Jurkat, Clone E6-1 (cell line): Measurements from ENCODE around the gene FADS3.

Experiments
- DNase-seq: peaks from one replicate; pipeline ENCODE4 v3.0.0-alpha.2; 2011; ENCODE audit warnings: low read depth, low spot score
- H3K4me3 ChIP-seq: 2 replicates; pipeline ENCODE4 v1.5.1; 2011; ENCODE audit warnings: mild to moderate bottlenecking, low read length, control low read depth, moderate library complexity

FADS3 gene

DNA sequence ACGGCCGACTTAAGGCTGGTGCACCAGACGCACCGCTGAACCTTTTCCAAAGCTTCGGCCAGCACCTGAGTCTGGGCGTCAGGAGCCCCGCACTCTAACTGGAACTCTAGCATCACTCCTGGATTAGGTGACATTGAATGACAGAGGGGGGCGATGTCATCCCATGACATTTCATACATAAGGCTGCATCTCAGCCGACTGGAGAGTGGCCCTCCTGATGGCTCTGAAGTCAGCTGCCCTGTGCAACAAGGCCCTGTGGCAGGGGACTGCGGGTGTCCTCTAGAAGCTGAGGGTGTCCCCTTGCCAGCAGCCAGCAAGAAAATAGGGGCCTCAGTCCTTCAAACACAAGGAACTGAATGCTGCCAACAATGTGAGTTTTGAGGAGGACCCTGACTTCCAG lies 10.1 kb upstream of the FADS3 start:
- DNase-seq, result no peak
- no peak overlapping the region for H3K4me3 ChIP-seq

DNA sequence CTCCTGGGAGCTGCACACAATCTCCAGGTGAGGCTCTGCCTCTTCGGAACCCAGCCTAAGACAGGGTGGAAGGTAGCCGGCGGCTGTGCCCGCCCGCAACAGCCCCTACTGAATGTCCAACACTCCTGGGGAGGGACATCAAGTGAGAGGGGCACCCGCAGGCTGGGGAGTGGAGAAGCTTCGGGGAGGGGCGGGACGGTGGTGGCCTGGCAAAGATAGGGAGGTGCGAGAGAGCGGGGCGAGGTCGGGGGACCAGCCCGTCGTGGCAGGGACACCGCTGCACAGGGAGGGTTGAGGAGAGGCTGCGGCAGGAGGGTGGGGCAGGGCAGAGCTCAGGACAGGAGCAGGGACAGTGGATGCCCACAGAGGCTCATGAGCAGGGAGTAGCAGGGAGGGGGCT lies 8.9 kb upstream of the FADS3 start:
- H3K4me3 ChIP-seq, result no peak overlapping the region
- no peak for DNase-seq

DNA sequence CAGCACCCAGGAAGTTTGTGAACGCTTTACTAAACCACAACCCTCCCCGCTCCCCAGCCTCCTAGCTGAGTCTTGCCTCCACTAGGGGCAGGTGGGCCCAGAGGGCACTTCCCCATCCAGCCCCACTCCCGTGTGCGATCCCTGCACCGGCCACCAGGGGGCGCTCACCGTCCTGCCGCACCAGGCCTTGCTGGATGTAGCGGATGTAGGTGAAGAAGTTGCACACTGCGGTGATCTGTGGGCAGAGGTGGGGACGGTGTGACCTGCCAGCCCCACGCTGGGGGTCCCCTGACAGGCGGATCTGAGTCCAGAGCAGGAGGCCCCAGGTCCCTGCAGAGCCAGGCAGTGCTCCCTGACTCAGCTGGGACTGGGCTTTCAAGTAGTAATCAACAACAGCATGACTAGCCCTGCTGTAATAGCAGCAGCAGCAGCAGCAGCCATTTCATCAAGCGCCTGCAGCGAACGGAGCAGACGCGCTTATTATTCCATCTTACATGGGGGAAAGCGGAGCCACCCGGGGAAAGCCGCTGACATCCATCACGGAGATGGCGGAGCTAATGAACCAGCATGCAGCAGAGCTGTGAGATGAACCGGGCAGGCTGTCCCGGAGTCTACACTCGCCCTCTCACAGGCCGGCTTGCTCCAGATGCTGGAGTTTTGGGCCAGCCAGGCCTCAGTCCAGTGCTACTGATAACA lies 7.9 kb upstream of the FADS3 start:
- peak; percentile 78 for DNase-seq
- no peak overlapping the region for H3K4me3 ChIP-seq

DNA sequence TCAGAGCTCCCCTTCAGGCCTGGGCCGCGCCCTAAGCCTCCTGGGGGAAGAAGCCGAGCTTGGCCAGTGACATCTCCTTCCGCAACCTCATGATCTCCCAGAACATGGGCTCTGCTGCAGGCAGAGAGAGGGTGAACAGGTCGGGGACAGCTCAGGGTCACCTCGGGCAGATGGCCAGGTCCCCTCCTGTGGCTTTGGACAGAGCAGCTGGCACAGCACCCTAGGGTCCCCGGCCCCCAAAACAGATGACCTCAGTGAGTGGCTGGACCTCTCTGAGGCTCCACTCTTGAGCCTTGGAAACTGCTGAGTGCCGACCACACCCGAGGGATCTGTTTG lies 6.9 kb upstream of the FADS3 start:
- no peak for DNase-seq
- no peak overlapping the region for H3K4me3 ChIP-seq

DNA sequence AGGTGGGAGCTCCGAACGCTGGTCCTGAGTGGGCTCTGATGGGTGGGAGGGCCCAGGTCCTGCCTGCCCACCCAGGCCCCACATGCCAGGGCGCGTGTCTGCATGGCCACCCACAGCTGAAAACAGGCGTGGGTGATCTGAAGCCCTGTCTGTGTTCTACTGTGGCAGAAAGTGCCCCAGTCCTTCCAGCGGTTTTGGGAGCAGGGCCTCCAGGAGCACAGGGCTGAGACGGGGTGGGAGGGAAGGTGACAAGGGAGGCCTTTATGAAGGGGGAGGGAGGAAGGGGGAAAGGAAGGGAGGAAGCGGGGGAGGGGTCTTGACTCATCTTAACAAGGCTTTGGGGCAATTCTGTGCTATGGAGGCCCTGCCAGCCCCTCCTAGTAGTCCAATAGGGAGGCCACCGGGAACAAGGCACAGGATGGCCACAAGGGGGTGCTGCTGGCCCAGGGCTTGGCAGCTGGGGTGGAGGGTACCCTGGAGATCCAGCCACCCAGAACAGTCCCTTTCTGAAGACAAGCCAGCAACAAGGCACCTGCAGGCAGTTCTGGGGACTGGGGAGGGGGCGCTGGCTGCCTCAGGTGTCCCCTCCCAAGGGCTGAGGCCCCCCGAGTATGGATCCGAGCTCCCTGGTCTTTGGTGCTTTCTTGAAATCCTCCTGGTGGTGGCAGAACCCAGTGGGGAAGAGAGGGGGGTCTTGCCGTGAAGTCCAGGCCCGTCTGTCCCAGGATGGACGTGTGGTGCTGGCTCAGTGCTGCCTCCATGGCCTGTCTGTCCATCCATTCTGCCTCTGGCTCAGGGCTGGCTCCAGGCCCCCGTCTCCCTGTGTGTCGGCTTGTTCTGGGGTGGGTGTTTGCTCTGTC lies 6.3 kb upstream of the FADS3 start:
- DNase-seq, result peak; percentile 49
- no peak overlapping the region for H3K4me3 ChIP-seq

DNA sequence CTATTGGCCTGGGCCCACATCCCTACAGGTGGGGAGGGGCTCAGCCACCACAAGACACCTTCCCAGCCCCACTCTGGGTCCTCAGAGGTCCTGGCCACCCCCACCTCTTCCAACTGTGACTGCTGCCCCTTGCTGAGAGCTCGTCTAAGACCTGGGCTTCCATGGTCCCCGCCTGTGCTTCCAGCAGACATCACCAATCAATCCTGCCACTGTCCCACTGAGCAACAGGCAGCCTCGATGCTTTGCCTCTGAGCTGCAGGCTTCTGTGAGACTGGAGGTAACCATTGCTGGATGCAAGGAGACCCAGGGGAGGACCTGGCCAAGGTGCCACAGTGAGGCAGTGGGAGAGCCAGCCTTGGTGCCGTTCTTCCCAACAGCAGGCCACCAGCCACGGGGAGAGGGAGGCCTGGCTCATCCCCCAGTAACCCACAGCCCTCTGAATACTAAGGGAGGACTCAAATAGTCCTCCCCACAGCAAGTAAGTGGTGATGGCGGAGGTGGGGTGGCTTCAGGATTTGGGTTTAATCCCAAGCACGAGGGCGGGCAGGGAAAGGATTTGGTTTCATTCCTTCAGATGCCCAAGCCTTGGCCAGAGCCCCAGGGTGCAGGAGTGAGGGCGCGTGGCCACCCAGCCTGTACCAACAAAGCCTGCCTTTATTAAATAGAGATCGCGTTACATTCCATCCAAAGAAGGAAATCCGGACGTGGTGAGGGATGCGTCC lies 5.5 kb upstream of the FADS3 start:
- DNase-seq, result no peak
- H3K4me3 ChIP-seq, result no peak overlapping the region

DNA sequence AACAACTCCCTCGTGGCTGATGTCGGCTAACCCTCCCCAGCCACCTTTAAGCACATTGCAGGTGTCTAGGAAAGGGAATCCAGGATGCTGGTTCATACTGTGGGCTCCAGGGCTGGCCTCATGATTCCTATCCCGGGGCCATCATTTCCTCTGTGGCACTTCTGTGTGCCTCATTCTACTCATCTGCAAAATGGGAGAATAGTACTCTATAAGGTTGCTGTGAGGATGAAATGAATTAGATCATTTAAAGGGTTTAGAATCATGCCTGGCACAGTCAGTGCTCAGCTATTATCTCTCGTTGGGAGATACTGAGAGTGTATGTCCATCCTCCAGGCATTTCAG lies 4.3 kb upstream of the FADS3 start:
- H3K4me3 ChIP-seq, result no peak overlapping the region
- no peak for DNase-seq

DNA sequence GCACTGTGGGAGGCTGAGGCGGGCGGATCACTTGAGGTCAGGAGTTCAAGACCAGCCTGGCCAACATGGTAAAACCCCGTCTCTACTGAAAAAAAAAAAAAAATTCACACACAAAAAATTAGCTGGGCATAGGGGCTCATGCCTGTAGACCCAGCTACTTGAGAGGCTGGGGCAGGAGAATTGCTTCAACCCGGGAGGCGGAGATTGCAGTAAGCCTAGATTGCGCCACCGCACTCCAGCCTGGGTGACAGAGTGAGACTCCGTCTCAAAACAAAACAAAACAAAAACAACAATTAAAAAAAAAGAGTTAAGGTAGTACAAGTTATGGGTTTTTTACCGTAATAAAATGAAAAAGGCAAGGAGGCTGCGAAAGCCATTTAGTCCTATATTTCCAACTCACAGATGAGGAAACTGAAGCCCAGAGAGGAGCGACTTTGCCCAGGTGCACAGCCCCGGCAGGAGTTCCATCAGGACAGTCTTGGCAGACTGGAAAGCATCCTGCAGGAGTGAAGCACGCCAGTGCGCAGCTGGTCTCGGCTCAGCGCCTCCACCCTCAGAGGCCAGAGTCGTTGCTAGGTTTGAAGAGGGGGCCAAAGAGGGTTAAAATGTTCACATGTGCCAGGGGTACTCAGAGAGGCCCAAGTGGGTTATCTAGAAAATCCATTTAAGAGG lies 3.8 kb upstream of the FADS3 start:
- H3K4me3 ChIP-seq, result no peak overlapping the region
- no peak for DNase-seq

DNA sequence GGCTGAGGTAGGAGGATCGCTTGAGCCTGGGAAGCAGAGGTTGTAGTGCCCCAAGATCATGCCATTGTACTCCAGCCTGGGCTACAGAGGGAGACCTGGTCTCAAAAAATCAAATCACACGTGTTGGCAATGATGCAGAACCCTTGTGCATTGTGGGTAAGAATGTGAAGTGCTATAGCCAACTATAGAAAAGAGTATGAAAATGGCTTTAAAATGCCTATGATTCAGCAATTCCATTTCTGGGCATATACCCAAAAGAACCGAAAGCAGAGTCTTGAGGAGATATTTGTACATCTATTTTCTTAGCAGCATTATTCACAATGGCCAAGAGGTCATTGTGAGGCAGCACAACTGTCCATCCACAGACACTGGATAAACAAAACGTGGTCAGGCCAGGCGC lies 2.6 kb upstream of the FADS3 start:
- no peak for DNase-seq

DNA sequence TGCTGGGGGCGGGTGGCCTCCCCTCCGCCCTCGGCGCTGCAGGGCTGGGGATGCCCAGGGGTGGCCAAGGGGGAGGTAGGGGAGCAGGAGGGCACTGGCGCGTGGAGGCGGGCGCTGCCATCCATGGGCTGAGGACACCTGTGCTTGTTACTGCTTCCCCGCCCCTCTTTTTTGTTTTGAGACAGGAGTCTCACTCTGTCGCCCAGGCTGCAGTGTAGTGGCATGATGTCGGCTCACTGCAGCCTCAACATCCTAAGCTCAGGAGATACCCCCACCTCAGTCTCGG lies 683 bp upstream of the FADS3 start:
- DNase-seq, result no peak
- peak overlapping the region; percentile 70 for H3K4me3 ChIP-seq

More for the DNA sequence above, 2.6 kb upstream of the FADS3 start:
- no peak overlapping the region for H3K4me3 ChIP-seq

DNA sequence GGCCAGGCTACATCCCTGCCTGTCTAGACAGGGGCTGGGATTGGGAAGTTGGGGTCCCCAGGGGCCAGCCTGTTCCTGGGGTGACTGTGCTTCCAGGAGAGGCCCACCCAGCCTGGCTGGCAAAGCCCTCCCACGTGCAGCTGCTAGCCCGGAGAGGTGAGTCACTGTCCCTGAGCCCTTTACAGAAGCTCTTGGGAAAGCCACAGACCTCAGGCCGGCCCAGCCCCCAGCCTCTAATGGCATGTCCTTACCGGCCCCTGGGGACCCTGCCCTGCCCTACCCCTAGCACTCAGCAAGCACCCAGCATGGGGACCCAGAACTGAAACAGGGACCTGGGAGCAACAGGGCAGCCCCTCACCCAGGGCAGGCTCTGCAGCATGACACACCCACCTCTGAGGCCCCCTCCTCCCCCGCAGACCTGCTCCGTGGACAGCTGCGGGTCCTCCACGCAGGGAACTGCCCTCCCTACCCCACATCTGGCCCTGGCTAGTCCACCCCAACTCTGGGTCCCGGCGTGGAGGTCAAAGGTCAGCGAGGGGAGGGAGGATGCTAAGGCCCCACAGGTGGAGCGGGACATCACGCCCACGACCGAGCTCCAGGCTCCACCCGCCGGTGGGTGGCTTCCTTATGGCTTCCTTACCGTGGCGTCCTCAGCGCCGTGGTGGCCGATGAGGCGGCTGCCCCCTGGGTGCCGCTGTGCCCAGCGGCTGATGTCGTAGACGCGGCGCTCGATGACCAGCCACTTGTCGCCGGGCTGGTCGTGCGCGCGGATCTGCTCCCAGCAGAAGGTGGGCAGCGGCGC lies 615 bp downstream of the FADS3 start:
- peak overlapping the region; percentile 70 for H3K4me3 ChIP-seq
- no peak for DNase-seq

DNA sequence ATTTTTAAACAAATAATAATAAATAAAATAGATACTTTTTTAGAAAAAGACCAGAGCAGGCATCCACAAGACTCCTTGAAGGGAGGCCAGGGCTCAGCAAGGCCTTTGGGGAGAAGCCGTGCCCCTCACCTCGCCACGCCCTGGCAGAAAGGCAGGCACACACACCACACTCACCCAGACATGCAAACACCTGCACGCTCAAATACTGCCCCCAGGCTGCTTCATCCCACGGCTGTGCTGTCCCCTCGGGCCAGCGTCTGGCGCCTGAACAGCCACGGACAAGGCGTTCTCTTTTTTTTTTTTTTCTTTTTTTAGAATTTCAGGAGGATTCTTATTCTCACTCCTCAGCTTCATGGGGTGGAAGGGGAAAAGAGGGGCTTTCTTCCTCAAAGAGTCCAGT lies 1.5 kb downstream of the FADS3 start:
- H3K4me3 ChIP-seq, result no peak overlapping the region
- no peak for DNase-seq

DNA sequence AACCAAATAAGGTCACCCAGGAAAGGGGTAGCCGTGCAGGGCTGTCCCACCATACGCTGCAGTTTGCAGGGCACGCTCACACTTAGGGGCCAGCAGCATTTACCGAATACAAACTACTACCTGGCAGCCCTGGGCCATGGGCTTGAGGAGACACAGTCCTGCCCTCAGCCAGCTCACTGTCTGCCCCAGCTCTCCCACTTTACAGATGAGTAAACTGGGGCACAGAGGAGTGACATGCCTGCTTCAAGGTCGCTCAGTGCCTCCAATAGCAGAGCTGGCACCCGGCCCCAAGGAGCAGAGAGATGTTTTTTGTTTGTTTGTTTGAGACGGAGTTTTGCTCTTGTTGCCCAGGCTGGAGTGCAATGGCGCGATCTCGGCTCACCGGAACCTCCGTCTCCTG lies 2.8 kb downstream of the FADS3 start:
- H3K4me3 ChIP-seq, result no peak overlapping the region
- no peak for DNase-seq

DNA sequence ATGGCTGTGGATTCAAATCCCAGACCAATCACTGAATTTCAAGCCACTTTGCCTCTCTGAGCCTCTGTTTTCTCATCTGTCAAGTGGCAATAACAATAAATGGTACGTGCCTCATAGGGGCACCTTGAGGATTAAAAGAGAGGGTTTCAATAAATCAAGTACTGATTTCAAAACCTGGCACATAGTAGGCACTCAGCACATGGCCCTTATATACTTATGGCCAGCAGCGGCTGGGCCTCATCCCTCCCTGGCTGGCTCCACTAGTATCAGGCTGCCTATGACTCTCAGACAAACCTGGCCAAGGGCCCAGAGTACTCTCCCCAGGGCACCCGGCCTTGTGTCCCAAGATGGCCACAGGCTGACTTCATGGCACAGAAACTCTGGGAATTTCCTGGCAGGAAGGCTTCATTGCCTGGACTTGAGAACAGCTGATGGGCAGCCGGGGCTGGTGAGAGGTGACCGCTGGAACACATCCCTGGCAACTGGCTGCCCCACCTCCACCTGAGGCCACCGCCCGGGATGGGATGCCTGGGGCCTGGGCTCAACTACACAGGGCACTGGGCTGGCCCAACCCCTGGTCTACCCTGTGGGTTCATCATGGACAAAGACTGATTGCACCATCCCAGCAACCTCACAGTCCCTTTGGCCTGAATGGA lies 3.4 kb downstream of the FADS3 start:
- DNase-seq, result no peak
- H3K4me3 ChIP-seq, result no peak overlapping the region

DNA sequence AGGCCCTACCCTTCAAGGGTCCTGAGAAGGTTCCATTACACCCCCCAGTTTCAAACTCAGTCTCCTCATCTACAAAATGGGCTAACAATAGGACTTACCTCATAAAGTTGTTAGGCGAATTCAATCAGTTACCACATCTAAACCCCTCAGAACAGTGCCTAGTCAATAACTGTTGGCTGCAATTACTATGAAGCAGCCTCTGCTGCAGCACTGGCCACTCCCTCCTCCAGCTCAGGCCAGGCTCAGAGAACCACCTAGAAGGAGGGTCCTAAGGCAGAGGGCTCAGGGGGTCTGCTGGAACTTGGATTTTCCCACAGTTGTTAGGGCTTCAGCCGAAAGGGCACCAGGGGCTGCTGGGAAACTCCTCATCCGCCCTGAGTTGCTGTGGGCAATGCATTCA lies 4.7 kb downstream of the FADS3 start:
- H3K4me3 ChIP-seq, result no peak overlapping the region
- no peak for DNase-seq

DNA sequence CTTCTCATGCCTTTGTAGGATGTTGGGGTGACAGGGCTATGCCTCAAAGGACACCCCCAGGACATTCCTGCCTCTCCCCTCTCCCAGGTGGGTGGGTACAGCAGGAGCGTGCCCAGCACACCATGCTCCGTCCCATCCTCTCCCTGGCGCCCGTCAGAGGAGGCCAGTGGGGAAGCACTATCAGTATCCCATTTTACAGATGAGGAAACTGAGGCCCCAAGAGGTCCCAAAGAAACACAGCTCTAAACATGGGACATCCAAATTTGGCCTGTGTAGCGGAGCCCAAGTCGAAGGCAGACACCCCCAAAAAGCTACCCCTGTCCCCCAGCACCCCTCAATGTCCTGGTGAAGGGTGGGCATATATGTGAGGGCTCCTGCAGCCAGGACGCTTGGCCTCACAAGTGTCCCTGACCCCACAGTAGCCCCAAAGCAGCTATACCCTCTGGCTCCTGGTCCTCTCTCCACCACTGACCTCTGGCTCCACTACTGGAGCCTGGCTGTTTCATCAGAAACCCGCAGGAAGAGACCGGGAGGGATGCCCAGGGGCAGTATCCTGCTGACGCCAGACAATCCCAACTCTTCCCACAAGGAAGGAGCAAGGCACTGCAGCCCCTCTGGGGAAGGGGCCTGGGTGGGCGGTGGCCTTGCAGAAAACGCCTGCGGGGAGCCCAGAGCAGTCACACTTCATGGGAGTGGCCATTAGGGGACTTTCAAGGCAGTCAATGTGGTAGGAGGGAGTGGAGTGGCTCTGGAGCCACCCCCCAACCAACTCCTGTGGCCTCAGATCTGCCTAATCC lies 5.4 kb downstream of the FADS3 start:
- DNase-seq, result no peak

DNA sequence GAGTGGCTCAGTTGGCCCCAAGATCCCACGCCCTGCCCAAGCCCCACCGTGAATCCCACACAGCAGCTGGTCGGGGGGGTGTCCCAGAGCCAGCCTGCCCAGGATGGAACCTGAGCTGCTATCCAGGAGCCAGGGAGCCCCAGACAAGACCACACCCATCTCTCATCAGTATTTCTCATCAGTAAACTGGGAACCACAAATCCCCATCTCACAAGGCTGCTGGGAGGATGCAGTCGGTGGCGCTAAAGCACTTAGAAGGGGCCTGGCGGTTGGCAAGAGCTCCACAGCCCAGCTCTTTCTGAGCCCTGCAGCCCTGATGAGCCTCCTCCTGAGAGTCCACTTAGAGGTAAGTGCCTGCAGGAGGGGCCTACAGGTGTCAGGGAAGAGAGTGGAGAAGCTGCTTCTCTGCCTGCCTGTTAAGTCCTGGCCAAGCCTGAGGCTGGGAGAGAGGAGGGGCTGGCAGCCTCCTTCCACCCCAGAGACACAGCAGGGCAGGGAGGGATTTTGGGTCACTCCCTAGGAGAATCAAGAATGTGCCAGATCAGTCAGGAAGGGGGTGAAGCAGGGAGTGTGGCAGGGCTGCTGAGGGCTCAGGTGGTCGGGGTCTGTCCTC lies 6.1 kb downstream of the FADS3 start:
- DNase-seq, result no peak

More for the DNA sequence above, 5.4 kb downstream of the FADS3 start:
- no peak overlapping the region for H3K4me3 ChIP-seq

DNA sequence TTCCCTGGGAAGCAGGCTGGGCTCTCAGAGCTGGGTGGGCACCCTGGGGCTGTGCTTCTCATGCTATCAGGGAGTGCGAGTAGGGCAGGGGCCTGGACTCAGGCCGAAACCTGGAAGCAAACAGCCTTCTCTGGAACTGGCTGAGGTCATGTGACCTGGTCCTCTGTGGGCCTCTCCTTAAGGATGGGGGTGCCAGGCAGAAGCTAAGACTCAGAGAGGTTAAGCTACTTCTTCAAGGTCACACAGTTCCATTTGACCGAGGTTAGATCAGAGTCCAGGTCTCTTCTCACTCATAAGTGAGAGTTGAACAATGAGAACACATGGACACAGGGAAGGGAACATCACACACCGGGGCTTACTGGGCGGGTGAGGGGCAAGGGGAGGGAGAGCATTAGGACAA lies 7.4 kb downstream of the FADS3 start:
- no peak overlapping the region for H3K4me3 ChIP-seq
- no peak for DNase-seq

More for the DNA sequence above, 6.1 kb downstream of the FADS3 start:
- no peak overlapping the region for H3K4me3 ChIP-seq
